Gastroesophageal sphincter (tissue), 4 donors: Measurements from ENCODE around the gene AMOTL1. TPM values are rescaled to one million over a fixed set of nuclear protein-coding genes. Genes with fewer than 3 reads are reported as not detected.

Source experiments
- ATAC-seq: fragments of 150-250 bp; one replicate; pipeline ENCODE4 v1.9.1; 2016; ENCODE audit warnings: mild to moderate bottlenecking, moderate library complexity
- H3K27ac ChIP-seq, 4 donors: fragments of 200-600 bp; sonication (generic) in 3 of 4; 1 replicate in 3 of 4; 2 replicates in 1 of 4; pipeline ENCODE4 v1.5.1; 2016 to 2019
- H3K27me3 ChIP-seq: fragments of 200-600 bp; sonication (generic); one replicate; pipeline ENCODE4 v1.5.1; 2019
- H3K36me3 ChIP-seq, 2 donors: fragments of 200-600 bp; sonication (generic); one replicate each; pipeline ENCODE4 v1.5.1; 2019; ENCODE audit warnings: control low read depth in 1 of 2
- H3K4me1 ChIP-seq, 3 donors: fragments of 200-600 bp; sonication (generic); 1 replicate in 2 of 3; 2 replicates in 1 of 3; pipeline ENCODE4 v1.5.1; 2016 to 2019; ENCODE audit warnings: control low read depth in 2 of 3
- H3K4me3 ChIP-seq, 2 donors: fragments of 200-600 bp; sonication (generic); one replicate each; pipeline ENCODE4 v1.5.1; 2019; ENCODE audit warnings: mild to moderate bottlenecking in 1 of 2, moderate library complexity in 1 of 2
- H3K9me3 ChIP-seq, 3 donors: fragments of 200-600 bp; sonication (generic); one replicate each; pipeline ENCODE4 v1.5.1; 2017 to 2019; ENCODE audit warnings: control low read depth in 2 of 3
- EP300 ChIP-seq: sonication (generic); formaldehyde crosslinking; IDR thresholded peaks from one replicate; pipeline ENCODE4 v1.6.1; 2017; ENCODE audit warnings: antibody characterized with exemption, mild to moderate bottlenecking
- POLR2A ChIP-seq, 2 donors: fragments of 450-650 bp; IDR thresholded peaks; one replicate each; pipeline ENCODE4 v1.6.1; 2017; ENCODE audit warnings: antibody characterized with exemption in 2 of 2, mild to moderate bottlenecking in 2 of 2, moderate library complexity in 1 of 2
- WGBS, 2 donors: methylation state at CpG; one replicate each; pipeline ENCODE4 v1.1.5; 2018; ENCODE audit warnings: low coverage in 1 of 2; 5-methylcytosine and 5-hydroxymethylcytosine counted together
- total RNA-seq, 4 donors: library from RNA; depleted of rRNA; stranded (reverse); fragments of >200 nt; gene quantifications; one replicate each; pipeline ENCODE4 v1.1.0, GENCODE V29; 2016
- TF ChIP-seq, protein P1 (sequence below), 4 experiments: fragments of 200-600 bp in 2 of 4; fragments of 450-650 bp in 2 of 4; sonication (generic) in 1 of 4; IDR thresholded peaks; one replicate each; pipeline ENCODE4 v1.5.1; 2017 to 2019; ENCODE audit warnings: antibody characterized with exemption in 4 of 4, mild to moderate bottlenecking in 2 of 4, moderate library complexity in 2 of 4

Gene AMOTL1
- total RNA-seq, 4 donors from 2014 or later, result 136 to 215 (median 176) TPM

DNA sequence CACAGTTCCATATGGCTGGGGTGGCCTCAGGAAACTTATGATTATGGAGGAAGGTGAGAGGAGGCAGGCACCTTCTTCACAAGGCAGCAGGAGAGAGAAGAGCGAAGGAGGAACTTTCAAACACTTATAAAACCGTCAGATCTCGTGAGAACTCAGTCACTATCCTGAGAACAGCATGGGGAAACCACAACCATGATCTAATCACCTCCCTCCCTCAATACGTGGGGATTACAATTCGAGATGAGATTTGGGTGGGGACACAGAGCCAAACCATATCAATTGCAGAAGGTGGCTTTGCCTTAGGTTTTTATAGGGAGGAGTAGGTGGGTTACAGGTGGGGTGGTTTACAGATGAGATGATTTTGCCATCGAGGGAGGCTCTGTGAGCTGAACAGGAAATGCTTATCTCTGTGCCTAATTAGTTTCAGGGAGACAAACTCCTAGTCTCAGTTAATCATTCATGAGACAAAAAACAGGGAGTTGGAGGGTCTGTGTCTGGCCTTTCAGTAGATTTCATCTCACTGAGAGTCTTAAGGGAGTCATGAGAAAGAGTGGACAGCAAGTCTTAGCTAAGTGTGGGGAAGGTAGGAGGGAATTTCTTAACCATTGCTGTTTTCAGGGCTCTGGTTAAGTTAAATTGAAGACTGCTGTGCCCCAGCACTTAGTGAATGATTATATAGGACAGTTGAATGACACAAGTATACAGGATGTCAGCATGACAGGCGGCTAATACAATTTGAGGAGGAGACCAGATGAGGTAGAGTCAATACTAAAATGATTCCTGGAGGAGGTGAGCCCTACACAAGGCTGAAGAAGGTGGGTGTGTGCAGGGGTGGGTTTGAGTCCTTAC, 157.5 kb downstream of the AMOTL1 start:
- H3K4me3 ChIP-seq, result no peak overlapping the region
- H3K27ac ChIP-seq, result peak overlapping the region; percentile 72 to 83 (median 78)
- H3K9me3 ChIP-seq, result no peaks in the 10 kb centered on the region
- H3K27me3 ChIP-seq, result no peaks in the 10 kb centered on the region
- no peak for TF ChIP-seq POLR2A (IDR thresholded peaks at IDR 0.05)
- TF ChIP-seq, protein P1, sequence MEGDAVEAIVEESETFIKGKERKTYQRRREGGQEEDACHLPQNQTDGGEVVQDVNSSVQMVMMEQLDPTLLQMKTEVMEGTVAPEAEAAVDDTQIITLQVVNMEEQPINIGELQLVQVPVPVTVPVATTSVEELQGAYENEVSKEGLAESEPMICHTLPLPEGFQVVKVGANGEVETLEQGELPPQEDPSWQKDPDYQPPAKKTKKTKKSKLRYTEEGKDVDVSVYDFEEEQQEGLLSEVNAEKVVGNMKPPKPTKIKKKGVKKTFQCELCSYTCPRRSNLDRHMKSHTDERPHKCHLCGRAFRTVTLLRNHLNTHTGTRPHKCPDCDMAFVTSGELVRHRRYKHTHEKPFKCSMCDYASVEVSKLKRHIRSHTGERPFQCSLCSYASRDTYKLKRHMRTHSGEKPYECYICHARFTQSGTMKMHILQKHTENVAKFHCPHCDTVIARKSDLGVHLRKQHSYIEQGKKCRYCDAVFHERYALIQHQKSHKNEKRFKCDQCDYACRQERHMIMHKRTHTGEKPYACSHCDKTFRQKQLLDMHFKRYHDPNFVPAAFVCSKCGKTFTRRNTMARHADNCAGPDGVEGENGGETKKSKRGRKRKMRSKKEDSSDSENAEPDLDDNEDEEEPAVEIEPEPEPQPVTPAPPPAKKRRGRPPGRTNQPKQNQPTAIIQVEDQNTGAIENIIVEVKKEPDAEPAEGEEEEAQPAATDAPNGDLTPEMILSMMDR (IDR thresholded peaks at IDR 0.05), result no peak
- no peak for ATAC-seq
- 60 to 61% methylated on average over 6 to 7 of the region's 7 CpGs for WGBS, 2 donors
- no peaks in the 10 kb centered on the region for H3K36me3 ChIP-seq
- peaks cover 21 to 56% (median 27%) of the 10 kb centered on the region in 3 donors for H3K4me1 ChIP-seq

DNA sequence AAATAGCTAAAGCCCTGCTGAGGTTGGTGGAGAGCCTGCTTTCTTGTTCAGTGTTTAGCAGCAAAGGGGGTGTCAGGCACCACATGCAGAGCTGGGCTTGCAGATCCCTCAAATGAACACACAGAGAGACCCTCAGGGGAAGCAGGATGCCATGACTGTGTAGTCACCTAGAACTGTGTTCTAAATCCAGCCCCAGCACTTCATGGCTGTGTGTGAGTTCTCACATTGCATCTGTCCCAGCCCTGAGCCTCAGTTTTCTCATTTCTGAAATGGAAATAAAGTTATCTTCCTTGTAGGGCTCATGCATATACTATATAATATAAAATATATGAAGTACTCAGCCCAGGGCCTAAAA, 158.1 kb downstream of the AMOTL1 start:
- Histone ChIP-seq H3K27ac (peak overlapping the region; percentile 72 to 83 (median 78)), H3K9me3 (no peaks in the 10 kb centered on the region), H3K4me3 (no peak overlapping the region), H3K27me3 (no peaks in the 10 kb centered on the region), H3K4me1 (peaks cover 21 to 56% (median 27%) of the 10 kb centered on the region in 3 donors), H3K36me3 (no peaks in the 10 kb centered on the region)
- no peak for TF ChIP-seq EP300
- ATAC-seq, result no peak

Other genes with a start within 250 kb of the AMOTL1 start
- gene FUT4, start 224.4 kb upstream of the AMOTL1 start, total RNA-seq, result 1 to 10 TPM; 5.2 to 7.8 (median 7.6) TPM
- gene PIWIL4, start 201.0 kb upstream of the AMOTL1 start, total RNA-seq, result 1 to 10 TPM; 2.0 to 8.5 (median 6.0) TPM
- gene CWC15, start 205.2 kb downstream of the AMOTL1 start, total RNA-seq, result 10 to 100 TPM; 32.9 to 54.8 (median 44.1) TPM
- under 1 TPM; 0.67 to 0.89 (median 0.79) TPM for gene KDM4D, start 205.4 kb downstream of the AMOTL1 start, total RNA-seq